Osteocyte (in vitro differentiated cells): Measurements from ENCODE around the gene TPO. TPM values are rescaled to one million over a fixed set of nuclear protein-coding genes. Genes with fewer than 3 reads are reported as not detected.

Experiments
- DNase-seq: peaks from one replicate; pipeline ENCODE4 v3.0.0; 2021; ENCODE audit warnings: mixed read lengths; ENCODE audit not compliant: unreplicated experiment; ENCODE audit errors: extremely low spot score
- H3K27ac Mint-ChIP-seq: one replicate; pipeline ENCODE4 v1.8.0; 2021; ENCODE audit warnings: mild to moderate bottlenecking, mixed read lengths; ENCODE audit not compliant: unreplicated experiment
- H3K27me3 Mint-ChIP-seq: one replicate; pipeline ENCODE4 v1.8.0; 2021; ENCODE audit warnings: mixed read lengths; ENCODE audit not compliant: unreplicated experiment
- H3K36me3 Mint-ChIP-seq: one replicate; pipeline ENCODE4 v1.8.0; 2021; ENCODE audit warnings: mixed read lengths; ENCODE audit not compliant: unreplicated experiment
- H3K4me1 Mint-ChIP-seq: one replicate; pipeline ENCODE4 v1.8.0; 2021; ENCODE audit warnings: mixed read lengths; ENCODE audit not compliant: unreplicated experiment
- H3K4me3 Mint-ChIP-seq: one replicate; pipeline ENCODE4 v1.8.0; 2021; ENCODE audit warnings: mild to moderate bottlenecking, moderate library complexity, mixed read lengths; ENCODE audit not compliant: unreplicated experiment
- H3K9me3 Mint-ChIP-seq: one replicate; pipeline ENCODE4 v1.8.0; 2021; ENCODE audit warnings: mixed read lengths; ENCODE audit not compliant: unreplicated experiment
- CTCF ChIP-seq: fragments of 200-600 bp; sonication (generic); IDR thresholded peaks from 2 replicates; pipeline ENCODE4 v1.5.0; 2021; ENCODE audit warnings: antibody characterized with exemption, mild to moderate bottlenecking, moderate library complexity
- total RNA-seq: library from RNA; stranded (reverse); gene quantifications from 2 replicates; pipeline ENCODE4 v1.2.1, GENCODE V29; 2021

Gene TPO
- total RNA-seq, 1 donor from 2014 or later = not detected

GRCh38 chr2:1557467-1557820 lies 144.2 kb downstream of the TPO start:
- Mint-ChIP-seq H3K36me3 (no peaks in the 10 kb centered on the region), H3K27ac (no peak overlapping the region), H3K4me1 (peaks cover 22% of the 10 kb centered on the region), H3K4me3 (no peak overlapping the region), H3K9me3 (no peaks in the 10 kb centered on the region), H3K27me3 (peaks cover 16% of the 10 kb centered on the region)
- TF ChIP-seq CTCF = no peak
- DNase-seq = no peak

GRCh38 chr2:1559589-1560175 lies 146.4 kb downstream of the TPO start:
- Mint-ChIP-seq H3K27me3 (peaks cover 23% of the 10 kb centered on the region), H3K9me3 (no peaks in the 10 kb centered on the region), H3K4me1 (peaks cover 8% of the 10 kb centered on the region), H3K27ac (no peak overlapping the region), H3K36me3 (peaks cover 2% of the 10 kb centered on the region), H3K4me3 (no peak overlapping the region)
- no peak for TF ChIP-seq CTCF
- DNase-seq = no peak

- peaks cover 8% of the 10 kb centered on the region for H3K4me1 Mint-ChIP-seq
- DNase-seq = no peak
- H3K36me3 Mint-ChIP-seq = peaks cover 2% of the 10 kb centered on the region
- no peaks in the 10 kb centered on the region for H3K9me3 Mint-ChIP-seq
- H3K27ac Mint-ChIP-seq = no peak overlapping the region
- H3K4me3 Mint-ChIP-seq = no peak overlapping the region
- peaks cover 23% of the 10 kb centered on the region for H3K27me3 Mint-ChIP-seq
- TF ChIP-seq CTCF = no peak
Measured at GRCh38 chr2:1561259-1561658, 148.0 kb downstream of the TPO start.

- peaks cover 23% of the 10 kb centered on the region for H3K27me3 Mint-ChIP-seq
- DNase-seq = no peak
- TF ChIP-seq CTCF = no peak
- H3K9me3 Mint-ChIP-seq = no peaks in the 10 kb centered on the region
- no peak overlapping the region for H3K27ac Mint-ChIP-seq
- H3K4me1 Mint-ChIP-seq = peaks cover 5% of the 10 kb centered on the region
- peaks cover 2% of the 10 kb centered on the region for H3K36me3 Mint-ChIP-seq
- no peak overlapping the region for H3K4me3 Mint-ChIP-seq
Measured at GRCh38 chr2:1561811-1562421, 148.7 kb downstream of the TPO start.

- Mint-ChIP-seq H3K27ac (no peak overlapping the region), H3K4me3 (no peak overlapping the region), H3K9me3 (no peaks in the 10 kb centered on the region), H3K36me3 (peaks cover 2% of the 10 kb centered on the region), H3K4me1 (no peaks in the 10 kb centered on the region), H3K27me3 (peaks cover 23% of the 10 kb centered on the region)
- TF ChIP-seq CTCF = no peak
- no peak for DNase-seq
Measured at GRCh38 chr2:1563084-1563857, 150.0 kb downstream of the TPO start.
